Smooth muscle cell (in vitro differentiated cells): ENCODE data around the gene BRSK1. TPM values are rescaled to one million over a fixed set of nuclear protein-coding genes. Genes with fewer than 3 reads are reported as not detected.

Experiments
- DNase-seq: peaks from one replicate; lab custom pipeline; 2025; ENCODE audit not compliant: unreplicated experiment; lab: John Stamatoyannopoulos, UW
- H2AFZ ChIP-seq: fragments of 200-600 bp; sonication (generic); 2 replicates; pipeline ENCODE4 v1.6.0; 2016; ENCODE audit warnings: antibody characterized with exemption, low read depth, mild to moderate bottlenecking
- H3F3A ChIP-seq: fragments of 200-600 bp; sonication (generic); 2 replicates; pipeline ENCODE4 v1.6.0; 2017; ENCODE audit warnings: antibody characterized with exemption, low read depth
- H3K27ac ChIP-seq: fragments of 200-600 bp; sonication (generic); 2 replicates; pipeline ENCODE4 v1.5.1; 2016; ENCODE audit warnings: low read depth, mild to moderate bottlenecking
- H3K27me3 ChIP-seq: fragments of 200-600 bp; sonication (generic); 2 replicates; pipeline ENCODE4 v1.6.1; 2016; ENCODE audit warnings: low read depth, mild to moderate bottlenecking
- H3K36me3 ChIP-seq: fragments of 200-600 bp; sonication (generic); 2 replicates; pipeline ENCODE4 v1.5.1; 2016; ENCODE audit warnings: low read depth
- H3K4me1 ChIP-seq: fragments of 200-600 bp; sonication (generic); 2 replicates; pipeline ENCODE4 v1.5.1; 2016; ENCODE audit warnings: low read depth
- H3K4me2 ChIP-seq: fragments of 200-600 bp; sonication (generic); 2 replicates; pipeline ENCODE4 v1.6.0; 2016; ENCODE audit warnings: mild to moderate bottlenecking
- H3K4me3 ChIP-seq: fragments of 200-600 bp; sonication (generic); 2 replicates; pipeline ENCODE4 v1.5.1; 2016; ENCODE audit warnings: mild to moderate bottlenecking
- H3K79me2 ChIP-seq: fragments of 200-600 bp; sonication (generic); 2 replicates; pipeline ENCODE4 v1.6.0; 2016; ENCODE audit warnings: low read depth, mild to moderate bottlenecking
- H3K9ac ChIP-seq: fragments of 200-600 bp; sonication (generic); 2 replicates; pipeline ENCODE4 v1.6.0; 2016; ENCODE audit warnings: low read depth
- H3K9me3 ChIP-seq: fragments of 200-600 bp; sonication (generic); replicated peaks from 2 replicates; pipeline ENCODE4 v1.5.1; 2016; ENCODE audit warnings: low read depth
- H4K20me1 ChIP-seq: fragments of 200-600 bp; sonication (generic); 2 replicates; pipeline ENCODE4 v1.6.0; 2016; ENCODE audit warnings: low read depth
- CTCF ChIP-seq: fragments of 200-600 bp; sonication (generic); IDR thresholded peaks from 2 replicates; pipeline ENCODE4 v1.5.1; 2017; ENCODE audit warnings: borderline replicate concordance, mild to moderate bottlenecking, antibody characterized with exemption; ENCODE audit not compliant: insufficient read depth, poor library complexity, severe bottlenecking
- WGBS: methylation state at CpG from one replicate; pipeline ENCODE4 v1.1.7; 2016; ENCODE audit warnings: low lambda C conversion rate; 5-methylcytosine and 5-hydroxymethylcytosine counted together
- polyA plus RNA-seq: library from polyadenylated mRNA; unstranded; fragments of >200 nt; fragmentation: Nextera tagmentation; extraction: Ambion mirVana; gene quantifications from 2 replicates; pipeline ENCODE4 v1.2.1, GENCODE V29; 2016
- total RNA-seq: library from RNA; depleted of rRNA; stranded (reverse); fragments of >200 nt; gene quantifications from 2 replicates; pipeline ENCODE4 v1.2.3, GENCODE V29; 2014

The BRSK1 gene
- total and polyA plus RNA-seq, 2 experiments from 2014 or later: 3.0 to 5.0 TPM

- Histone ChIP-seq H3K4me3 (no peak overlapping the region), H3K9me3 (no peaks in the 10 kb centered on the region), H3K36me3 (no peaks in the 10 kb centered on the region), H3K79me2 (no peaks in the 10 kb centered on the region), H2AFZ (no peak overlapping the region), H4K20me1 (no peaks in the 10 kb centered on the region), H3K4me2 (no peak overlapping the region), H3K4me1 (peaks cover 5% of the 10 kb centered on the region), H3K27ac (no peak overlapping the region), H3K27me3 (peaks cover 5% of the 10 kb centered on the region), H3F3A (no peaks in the 10 kb centered on the region), H3K9ac (no peak overlapping the region)
- DNase-seq: no peak
- WGBS: 99% methylated on average over 9 of the region's 10 CpGs
- TF ChIP-seq CTCF: no peak
Measured at GRCh38 chr19:55347442-55348009, 63.7 kb downstream of the BRSK1 start.

DNA sequence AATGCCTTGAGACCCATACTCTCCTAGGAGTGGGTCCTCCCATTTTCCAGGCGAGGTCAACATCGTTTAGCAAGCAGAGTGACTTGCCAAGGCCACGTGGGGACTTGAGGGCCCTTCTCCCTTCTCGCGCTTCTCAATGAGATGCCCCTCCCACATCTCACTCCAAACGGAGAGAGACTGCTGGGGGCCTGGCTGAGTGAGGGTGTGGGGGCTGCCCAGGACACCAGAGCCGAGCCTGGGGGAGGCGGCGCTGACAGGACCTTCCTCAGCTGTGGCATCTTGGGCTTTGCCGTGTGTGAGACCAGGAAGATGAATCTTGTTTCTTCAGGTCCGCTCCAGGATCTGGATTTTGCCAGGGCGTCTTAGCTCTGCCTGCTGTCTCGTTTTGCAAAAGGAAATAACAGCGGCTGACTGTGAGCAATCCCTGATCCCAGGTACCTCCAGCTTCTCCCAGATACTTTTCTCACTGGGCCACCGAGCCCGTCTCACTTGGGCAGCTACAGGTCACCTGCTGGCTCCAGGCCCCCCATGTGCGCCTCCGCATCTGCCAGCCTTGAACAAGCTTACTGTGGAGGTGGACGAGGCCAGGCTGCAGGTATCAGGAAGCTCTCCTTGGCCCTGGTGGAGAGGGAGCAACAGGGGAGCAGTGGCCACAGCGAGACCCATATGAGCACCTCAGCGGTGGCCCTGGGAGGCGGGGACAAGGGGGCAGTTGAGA is 64.7 kb downstream of the BRSK1 start:
- Histone ChIP-seq H4K20me1 (no peaks in the 10 kb centered on the region), H3K4me3 (no peak overlapping the region), H3K79me2 (no peaks in the 10 kb centered on the region), H3K36me3 (no peaks in the 10 kb centered on the region), H3K27me3 (peaks cover 14% of the 10 kb centered on the region), H3K9ac (no peak overlapping the region), H3K9me3 (no peaks in the 10 kb centered on the region), H3F3A (no peaks in the 10 kb centered on the region), H3K27ac (no peak overlapping the region), H3K4me1 (peaks cover 5% of the 10 kb centered on the region), H3K4me2 (no peak overlapping the region), H2AFZ (no peak overlapping the region)
- 45% methylated on average over 22 of the region's 22 CpGs for WGBS
- no peak for DNase-seq
- no peak for TF ChIP-seq CTCF

- no peaks in the 10 kb centered on the region for H4K20me1 ChIP-seq
- no peak for TF ChIP-seq CTCF
- H2AFZ ChIP-seq: no peak overlapping the region
- no peaks in the 10 kb centered on the region for H3K36me3 ChIP-seq
- no peaks in the 10 kb centered on the region for H3F3A ChIP-seq
- H3K9me3 ChIP-seq: no peaks in the 10 kb centered on the region
- no peak overlapping the region for H3K4me3 ChIP-seq
- WGBS: 92% methylated on average over 11 of the region's 11 CpGs
- H3K4me2 ChIP-seq: no peak overlapping the region
- no peaks in the 10 kb centered on the region for H3K79me2 ChIP-seq
- H3K9ac ChIP-seq: no peak overlapping the region
- H3K27me3 ChIP-seq: peaks cover 17% of the 10 kb centered on the region
- no peak for DNase-seq
- no peak overlapping the region for H3K27ac ChIP-seq
- H3K4me1 ChIP-seq: peaks cover 5% of the 10 kb centered on the region
Measured at GRCh38 chr19:55350620-55351315, 67.0 kb downstream of the BRSK1 start.
